Suprapubic skin (tissue), 4 donors: Measurements from ENCODE around the gene RLN3.

Experiments
- CTCF ChIP-seq, 2 donors: fragments of 200-600 bp in 1 of 2; fragments of 450-650 bp in 1 of 2; sonication (generic) in 1 of 2; IDR thresholded peaks; one replicate each; pipeline ENCODE4 v1.5.1; 2016 to 2019; ENCODE audit warnings: antibody characterized with exemption in 2 of 2, mild to moderate bottlenecking in 1 of 2, moderate library complexity in 1 of 2
- EP300 ChIP-seq: sonication (generic); formaldehyde crosslinking; IDR thresholded peaks from one replicate; pipeline ENCODE4 v1.6.1; 2017; ENCODE audit warnings: antibody characterized with exemption
- POLR2AphosphoS5 ChIP-seq, 3 donors: sonication (generic); formaldehyde crosslinking; IDR thresholded peaks; one replicate each; pipeline ENCODE4 v1.6.1; 2017; ENCODE audit warnings: antibody characterized with exemption in 3 of 3

- TF ChIP-seq EP300, result no peak
- TF ChIP-seq CTCF (IDR thresholded peaks at IDR 0.05), result no peak
- no peak for TF ChIP-seq POLR2AphosphoS5 (IDR thresholded peaks at IDR 0.05)
Measured at GRCh38 chr19:13986348-13986904, 41.5 kb upstream of the RLN3 start.
